HL-60 (cell line): ENCODE data around the gene TRIM9.

Source experiments
- CTCF ChIP-seq: IDR thresholded peaks from one replicate; pipeline ENCODE4 v1.5.1; 2011; ENCODE audit warnings: low read length, control low read depth, inconsistent platforms; ENCODE audit not compliant: insufficient read depth
- GABPA ChIP-seq: IDR thresholded peaks from 2 replicates; pipeline ENCODE4 v1.6.1; 2012; ENCODE audit warnings: low read depth
- POLR2AphosphoS5 ChIP-seq: IDR thresholded peaks from 2 replicates; pipeline ENCODE4 v1.6.1; 2012; ENCODE audit warnings: low read depth

- TF ChIP-seq CTCF = no peak
- TF ChIP-seq POLR2AphosphoS5 = no peak
- no peak for TF ChIP-seq GABPA
Measured at GRCh38 chr14:51069055-51069454, 25.9 kb downstream of the TRIM9 start.
